Measurements from ENCODE around the gene LIPA. TPM values are rescaled to one million over a fixed set of nuclear protein-coding genes. Genes with fewer than 3 reads are reported as not detected.

The LIPA gene
- total and polyA plus RNA-seq, 2 of the 4 experiments (the other 2 are of a cell fraction), result 23.1 to 31.9 TPM

DNA sequence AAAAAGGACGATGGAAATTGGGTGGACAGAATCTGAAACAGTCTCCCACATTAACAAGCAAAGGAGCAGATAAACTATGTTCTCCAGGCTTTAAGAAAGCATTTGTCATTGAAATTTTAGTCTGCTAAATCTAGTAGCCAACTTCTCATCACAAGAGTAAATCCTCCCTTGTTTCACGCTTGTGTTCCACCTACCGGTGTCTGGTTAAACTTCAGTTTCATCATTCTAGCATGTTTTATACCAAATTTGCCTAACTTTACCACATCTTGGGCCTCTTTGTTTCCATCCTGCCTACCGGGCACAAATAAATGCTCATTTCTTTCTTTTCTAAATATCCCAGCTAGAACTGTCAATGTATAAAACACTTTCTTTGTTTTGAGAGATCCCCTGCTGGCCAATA, 5.8 kb downstream of the LIPA start:
- Histone ChIP-seq H3K4ac (ENCODE audit: low read depth, low read length) (no peak overlapping the region), H3K56ac (ENCODE audit: extremely low read depth, insufficient read depth, low read length) (no peak overlapping the region), H3K4me2 (ENCODE audit: low read depth, low read length) (no peak overlapping the region), H2AK5ac (ENCODE audit: low read depth, low read length) (no peak overlapping the region), H4K20me1 (ENCODE audit: insufficient read depth, low read length) (no peaks in the 10 kb centered on the region), H3K23ac (ENCODE audit: low read depth, low read length) (no peak overlapping the region), H4K8ac (ENCODE audit: low read depth in 2 of 2, low read length in 2 of 2) (no peak overlapping the region), H3K9me1 (ENCODE audit: insufficient read depth, low read length) (no peaks in the 10 kb centered on the region; the same call in none of the 2 replicates), H3K18ac (ENCODE audit: low read depth, low read length) (no peak overlapping the region), H2BK15ac (ENCODE audit: low read depth, low read length) (no peak overlapping the region), H2BK20ac (ENCODE audit: low read depth, low read length) (no peak overlapping the region), H2BK120ac (ENCODE audit: low read depth, low read length) (no peak overlapping the region), H3K79me1 (ENCODE audit: low read depth in 1 of 2, low read length in 2 of 2) (peaks cover under 1% of the 10 kb centered on the region in 2 experiments; a peak in 1 of 4 replicates), H4K5ac (ENCODE audit: low read depth, low read length) (no peak overlapping the region), H2AK9ac (replicated peaks; ENCODE audit: low read depth, low read length, poor library complexity) (no peak overlapping the region), H3K14ac (replicated peaks; ENCODE audit: low read depth, low read length) (no peak overlapping the region), H3K27me3 (ENCODE audit: control insufficient read depth, insufficient read depth, low read length) (no peaks in the 10 kb centered on the region), H3K4me3 (ENCODE audit: insufficient read depth, low read depth, low read length) (no peak overlapping the region), H2BK5ac (ENCODE audit: low read depth, low read length, poor library complexity, severe bottlenecking) (no peak overlapping the region), H3K36me3 (ENCODE audit: control insufficient read depth, insufficient read depth, low read length) (no peaks in the 10 kb centered on the region), H3K9ac (ENCODE audit: low read depth, low read length) (no peak overlapping the region), H3K4me1 (ENCODE audit: control insufficient read depth, insufficient read depth, low read length) (peaks cover 6% of the 10 kb centered on the region; the same call in 1 of the 2 replicates), H4K91ac (ENCODE audit: insufficient read depth, low read depth, low read length) (no peak overlapping the region), H3K27ac (ENCODE audit: insufficient read depth, low read length) (no peak overlapping the region), H3K9me3 (ENCODE audit: control insufficient read depth, insufficient read depth, low read length) (no peaks in the 10 kb centered on the region), H2AFZ (replicated peaks; ENCODE audit: low read length, poor library complexity) (no peak overlapping the region)
- ChIA-PET POLR2A (ENCODE audit: unreplicated experiment) (no interaction called here), CTCF (interaction anchor here (1.1 kb wide), 1 partner anchor 13 kb away, joined by 3 read pairs; no protein-coding TSS in a partner anchor)
- TF ChIP-seq RCOR1 (IDR thresholded peaks at IDR 0.05; ENCODE audit: insufficient replicate concordance, low read length) (no peak), FOS (IDR thresholded peaks at IDR 0.05; ENCODE audit: low read depth, low read length) (no peak), BHLHE40 (IDR thresholded peaks at IDR 0.05; ENCODE audit: low read depth, low read length) (no peak), MAFK (IDR thresholded peaks at IDR 0.05; ENCODE audit: low read depth, low read length) (no peak), NFE2L2 (IDR thresholded peaks at IDR 0.05; ENCODE audit: low read depth, low read length) (no peak), POLR2A (IDR thresholded peaks at IDR 0.05; ENCODE audit: low read depth, low read length) (no peak), SMC3 (IDR thresholded peaks at IDR 0.05; ENCODE audit: low read depth, low read length) (no peak), RFX5 (IDR thresholded peaks at IDR 0.05; ENCODE audit: low read depth, low read length) (no peak), RAD21 (IDR thresholded peaks at IDR 0.05; ENCODE audit: low read length) (no peak), MXI1 (IDR thresholded peaks at IDR 0.05; ENCODE audit: borderline replicate concordance, low read depth, low read length) (no peak), CHD1 (IDR thresholded peaks at IDR 0.05; ENCODE audit: low read depth, low read length) (no peak), MAZ (IDR thresholded peaks at IDR 0.05; ENCODE audit: borderline replicate concordance, low read depth, low read length) (no peak)
- TF ChIP-seq, protein P1, sequence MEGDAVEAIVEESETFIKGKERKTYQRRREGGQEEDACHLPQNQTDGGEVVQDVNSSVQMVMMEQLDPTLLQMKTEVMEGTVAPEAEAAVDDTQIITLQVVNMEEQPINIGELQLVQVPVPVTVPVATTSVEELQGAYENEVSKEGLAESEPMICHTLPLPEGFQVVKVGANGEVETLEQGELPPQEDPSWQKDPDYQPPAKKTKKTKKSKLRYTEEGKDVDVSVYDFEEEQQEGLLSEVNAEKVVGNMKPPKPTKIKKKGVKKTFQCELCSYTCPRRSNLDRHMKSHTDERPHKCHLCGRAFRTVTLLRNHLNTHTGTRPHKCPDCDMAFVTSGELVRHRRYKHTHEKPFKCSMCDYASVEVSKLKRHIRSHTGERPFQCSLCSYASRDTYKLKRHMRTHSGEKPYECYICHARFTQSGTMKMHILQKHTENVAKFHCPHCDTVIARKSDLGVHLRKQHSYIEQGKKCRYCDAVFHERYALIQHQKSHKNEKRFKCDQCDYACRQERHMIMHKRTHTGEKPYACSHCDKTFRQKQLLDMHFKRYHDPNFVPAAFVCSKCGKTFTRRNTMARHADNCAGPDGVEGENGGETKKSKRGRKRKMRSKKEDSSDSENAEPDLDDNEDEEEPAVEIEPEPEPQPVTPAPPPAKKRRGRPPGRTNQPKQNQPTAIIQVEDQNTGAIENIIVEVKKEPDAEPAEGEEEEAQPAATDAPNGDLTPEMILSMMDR (conservative IDR thresholded peaks at IDR 0.05; ENCODE audit: low read depth, low read length), result no peak
- TF ChIP-seq, protein P2, sequence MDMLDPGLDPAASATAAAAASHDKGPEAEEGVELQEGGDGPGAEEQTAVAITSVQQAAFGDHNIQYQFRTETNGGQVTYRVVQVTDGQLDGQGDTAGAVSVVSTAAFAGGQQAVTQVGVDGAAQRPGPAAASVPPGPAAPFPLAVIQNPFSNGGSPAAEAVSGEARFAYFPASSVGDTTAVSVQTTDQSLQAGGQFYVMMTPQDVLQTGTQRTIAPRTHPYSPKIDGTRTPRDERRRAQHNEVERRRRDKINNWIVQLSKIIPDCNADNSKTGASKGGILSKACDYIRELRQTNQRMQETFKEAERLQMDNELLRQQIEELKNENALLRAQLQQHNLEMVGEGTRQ (IDR thresholded peaks at IDR 0.05; ENCODE audit: low read depth, low read length), result no peak
- TF ChIP-seq, protein P3, sequence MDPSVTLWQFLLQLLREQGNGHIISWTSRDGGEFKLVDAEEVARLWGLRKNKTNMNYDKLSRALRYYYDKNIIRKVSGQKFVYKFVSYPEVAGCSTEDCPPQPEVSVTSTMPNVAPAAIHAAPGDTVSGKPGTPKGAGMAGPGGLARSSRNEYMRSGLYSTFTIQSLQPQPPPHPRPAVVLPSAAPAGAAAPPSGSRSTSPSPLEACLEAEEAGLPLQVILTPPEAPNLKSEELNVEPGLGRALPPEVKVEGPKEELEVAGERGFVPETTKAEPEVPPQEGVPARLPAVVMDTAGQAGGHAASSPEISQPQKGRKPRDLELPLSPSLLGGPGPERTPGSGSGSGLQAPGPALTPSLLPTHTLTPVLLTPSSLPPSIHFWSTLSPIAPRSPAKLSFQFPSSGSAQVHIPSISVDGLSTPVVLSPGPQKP (IDR thresholded peaks at IDR 0.05; ENCODE audit: borderline replicate concordance, low read depth, low read length), result no peak
- ATAC-seq (ENCODE audit: low read depth) (no peak), DNase-seq (no peak)
- in situ Hi-C loops (cut with MboI; ENCODE audit: low sequenced_read_pairs), result no loop called here
- BruUV-seq (replicated peaks), result no TSS peak
- 83% methylated on average over 2 of the region's 4 CpGs; no CpG with 5 or more reads in 1 of the 2 experiments for WGBS, 2 experiments (ENCODE audit: extremely low coverage in 2 of 2, insufficient read length in 1 of 2)
- intact Hi-C loops (cut with micrococcal nuclease), result no loop called here
- dilution Hi-C loops (cut with HindIII; ENCODE audit: low sequenced_read_pairs, unreplicated experiment), result no loop called here

Data from IMR-90 (cell line).